ENCODE data around the gene PACS1.

Gene PACS1

DNA sequence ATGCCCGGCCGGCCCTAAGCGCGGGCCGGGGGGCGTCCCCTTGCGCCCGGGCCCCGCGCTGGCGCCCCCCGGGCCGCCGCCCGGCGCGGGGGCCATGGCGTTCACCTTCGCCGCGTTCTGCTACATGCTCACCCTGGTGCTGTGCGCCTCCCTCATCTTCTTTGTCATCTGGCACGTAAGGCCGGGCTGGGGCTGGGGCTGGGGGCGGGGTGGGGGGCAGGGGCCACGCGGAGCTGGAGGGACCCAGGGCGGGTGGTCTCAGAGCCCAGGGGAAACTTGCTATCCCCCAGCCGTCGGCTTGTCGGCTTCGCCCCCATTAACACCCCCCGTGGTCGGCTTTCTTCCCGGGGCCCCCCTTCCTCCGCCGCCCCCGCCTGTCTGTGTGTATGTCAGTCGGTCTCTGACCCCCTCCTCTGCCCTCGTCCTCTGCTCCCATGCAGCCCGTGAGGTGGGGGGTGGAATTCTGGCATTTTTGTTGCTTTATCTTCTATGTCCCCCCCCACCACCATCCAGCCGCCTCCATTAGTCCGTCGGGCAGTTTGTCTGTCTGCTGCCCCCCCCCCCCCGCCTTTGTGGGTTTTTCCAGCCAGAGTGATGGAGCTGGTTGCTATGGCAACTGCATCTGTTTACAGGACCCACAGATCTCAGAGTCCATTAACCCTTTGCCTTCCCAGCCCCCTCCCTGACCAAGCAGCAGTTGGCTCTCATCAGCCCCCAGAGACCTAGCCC is 208.5 kb downstream of the PACS1 start:
- no peak for DNase-seq

DNA sequence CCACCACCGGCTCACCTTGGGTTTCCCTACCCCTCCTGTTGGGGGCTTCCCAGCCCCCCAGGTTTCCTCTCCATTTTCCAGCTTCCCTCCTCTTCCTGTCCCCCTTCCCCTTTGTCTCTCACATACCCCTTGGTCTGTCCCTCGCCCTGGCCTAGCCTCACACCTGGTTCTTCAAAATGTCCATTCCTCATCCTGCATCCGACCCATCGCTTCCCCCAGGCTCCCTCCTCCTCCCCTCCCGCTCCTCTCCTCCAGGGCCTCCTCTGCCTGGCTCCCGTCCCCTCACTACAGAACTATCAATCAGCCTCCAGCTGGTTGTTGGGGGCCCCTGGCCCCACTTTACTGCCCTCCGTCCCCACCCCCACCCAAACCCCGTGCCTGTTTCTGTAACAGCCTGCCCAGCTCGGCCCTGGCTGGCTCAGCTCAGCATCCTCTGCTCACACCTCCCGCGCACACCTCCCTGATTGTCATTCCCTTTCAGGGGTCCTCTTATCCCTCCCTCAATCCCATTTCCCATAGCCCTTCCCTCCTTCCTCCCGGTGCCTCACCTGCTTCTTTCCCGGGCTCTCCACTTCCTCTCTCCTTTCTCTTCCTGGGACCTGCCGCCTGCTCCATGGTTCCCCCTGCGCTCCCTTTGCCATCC is 209.1 kb downstream of the PACS1 start:
- no peak for DNase-seq

DNA sequence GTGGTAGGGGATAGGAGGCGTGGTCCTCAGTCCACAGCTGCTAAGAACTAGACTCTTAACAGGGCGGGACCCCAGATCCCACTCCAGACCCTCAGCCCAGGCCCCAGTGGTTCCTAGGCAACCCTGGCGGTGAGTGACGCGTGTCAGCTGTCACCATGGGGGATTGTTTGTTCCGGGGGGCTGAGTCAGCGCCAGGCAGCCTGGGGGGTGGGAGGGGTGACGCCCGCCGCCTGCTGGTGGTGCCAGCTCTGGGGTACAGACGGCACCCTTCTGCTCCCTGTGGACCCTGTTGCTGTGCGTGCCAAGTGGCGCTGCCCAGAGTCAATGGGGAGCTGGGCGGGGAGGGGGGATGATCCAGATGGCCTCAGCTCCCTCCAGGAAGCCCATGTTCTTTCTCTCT is 210.4 kb downstream of the PACS1 start:
- no peak for DNase-seq

DNA sequence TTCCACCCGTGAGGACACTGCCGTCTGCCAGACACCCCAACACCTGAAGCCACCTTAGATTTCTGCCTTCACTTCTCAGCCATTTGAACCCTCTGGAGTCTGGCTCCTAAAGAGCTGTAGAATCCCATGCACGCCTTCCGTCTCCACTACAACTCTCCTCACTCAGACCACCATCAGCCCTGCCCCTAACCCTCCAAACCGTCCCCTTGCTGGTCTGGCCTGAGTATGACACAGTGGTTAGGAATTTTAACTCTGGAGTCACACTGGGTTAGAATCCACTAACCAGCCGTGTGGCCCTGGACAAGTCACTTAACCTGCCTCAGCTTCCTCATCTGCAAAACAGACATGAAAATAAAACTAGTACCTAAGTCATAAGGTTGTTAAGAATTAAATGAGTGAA is 210.9 kb downstream of the PACS1 start:
- no peak for DNase-seq

DNA sequence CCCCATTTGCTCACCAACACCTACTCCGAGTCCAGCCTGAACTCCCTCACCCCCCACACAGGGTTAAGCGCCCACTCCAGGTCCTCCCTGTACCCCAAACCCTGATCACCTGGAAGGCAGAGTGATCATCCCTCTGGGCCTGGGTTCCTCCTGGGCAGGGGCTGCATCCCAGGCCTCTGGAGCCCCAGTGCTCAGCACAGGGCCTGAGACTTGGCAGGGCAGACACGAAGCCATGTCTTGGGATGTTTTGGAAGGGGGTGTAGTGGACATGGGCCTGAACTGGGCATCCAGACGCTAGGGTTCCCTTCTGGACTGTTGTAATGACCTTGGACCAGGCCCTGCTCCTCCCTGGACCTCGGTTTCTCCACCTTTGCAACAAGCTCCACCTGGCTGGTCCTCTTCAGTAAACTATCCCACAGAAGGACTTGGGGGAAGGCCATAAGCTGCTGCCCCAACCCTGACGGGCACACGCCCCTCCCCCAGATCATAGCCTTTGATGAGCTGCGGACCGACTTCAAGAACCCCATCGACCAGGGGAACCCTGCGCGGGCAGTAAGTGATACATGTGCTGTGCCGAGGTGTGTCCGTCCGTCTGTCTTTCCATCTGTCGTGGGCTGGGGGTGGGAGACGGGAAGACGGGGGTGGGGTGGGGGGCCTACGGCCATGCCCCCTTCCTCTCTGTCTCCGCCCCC is 211.8 kb downstream of the PACS1 start:
- DNase-seq, result no peak

DNA sequence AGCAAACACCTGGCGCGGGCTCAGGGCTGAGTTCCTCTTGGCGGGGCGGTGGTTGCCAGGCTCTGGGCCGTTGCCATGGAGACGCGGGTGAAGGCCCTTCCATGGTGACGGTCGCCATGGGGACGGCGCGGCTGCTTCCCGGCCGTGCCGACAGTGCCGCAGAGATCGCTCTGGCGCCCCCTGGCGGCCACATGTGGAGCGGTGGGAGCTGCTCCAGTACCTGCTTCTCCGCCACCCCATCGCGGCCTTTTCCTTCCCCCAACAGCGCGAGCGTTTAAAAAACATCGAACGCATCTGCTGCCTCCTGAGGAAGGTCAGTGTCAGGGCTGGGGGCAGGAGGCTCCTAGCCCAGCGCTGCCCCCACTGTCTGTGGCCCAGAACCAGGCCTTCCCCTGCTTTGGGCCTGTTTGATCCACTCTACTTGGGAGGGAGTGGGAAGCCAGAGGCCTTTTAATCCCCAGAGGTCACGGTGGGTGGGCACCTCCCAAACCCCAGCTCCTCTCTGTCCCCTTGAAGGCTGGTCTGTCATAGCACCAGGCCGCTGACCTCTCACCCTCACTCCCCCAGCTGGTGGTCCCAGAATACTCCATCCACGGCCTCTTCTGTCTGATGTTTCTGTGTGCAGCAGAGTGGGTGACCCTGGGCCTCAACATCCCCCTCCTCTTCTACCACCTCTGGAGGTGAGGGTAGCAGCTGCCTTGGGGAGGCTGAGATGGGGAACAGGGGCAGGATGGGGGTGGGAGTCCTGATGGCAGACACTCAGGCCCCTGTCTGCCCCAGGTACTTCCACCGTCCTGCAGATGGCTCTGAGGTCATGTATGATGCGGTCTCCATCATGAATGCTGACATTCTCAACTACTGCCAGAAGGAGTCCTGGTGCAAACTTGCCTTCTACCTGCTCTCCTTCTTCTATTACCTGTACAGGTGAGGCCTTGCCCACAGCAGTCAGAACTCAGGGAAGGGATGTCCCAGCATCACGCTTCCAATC is 212.7 kb downstream of the PACS1 start:
- DNase-seq, result peak; percentile 97 to 98

DNA sequence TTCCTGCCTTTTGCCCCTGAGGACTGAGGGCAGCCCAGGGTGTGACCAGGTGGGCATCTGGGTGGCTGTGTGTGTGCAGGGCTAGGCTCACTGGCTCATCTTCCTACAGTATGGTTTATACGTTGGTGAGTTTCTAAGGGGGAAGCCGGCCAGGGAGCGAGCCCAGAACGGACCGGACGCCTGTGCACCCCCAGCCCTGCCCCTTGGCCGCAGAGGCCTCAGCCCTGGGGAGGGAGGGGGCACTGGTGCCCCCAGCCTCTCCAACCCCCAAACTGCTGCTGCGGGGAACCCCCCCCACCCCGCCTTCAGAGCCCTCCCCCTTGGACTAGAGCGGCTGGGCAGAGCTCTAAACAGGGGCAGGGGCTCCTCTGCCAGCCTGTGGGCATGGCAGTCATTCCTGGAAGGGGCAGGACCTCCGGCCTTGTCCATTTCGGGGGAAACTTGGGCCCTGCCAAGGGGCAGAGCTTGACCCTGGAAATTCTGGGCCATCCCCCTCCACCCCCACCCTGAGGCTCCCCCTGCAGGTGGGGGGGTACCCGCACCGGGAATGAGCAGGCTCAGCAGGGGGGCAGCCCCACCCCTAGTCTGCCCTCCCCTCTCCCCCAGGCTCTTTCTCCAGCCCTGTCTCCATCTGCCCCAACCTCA is 213.5 kb downstream of the PACS1 start:
- DNase-seq, result no peak

DNA sequence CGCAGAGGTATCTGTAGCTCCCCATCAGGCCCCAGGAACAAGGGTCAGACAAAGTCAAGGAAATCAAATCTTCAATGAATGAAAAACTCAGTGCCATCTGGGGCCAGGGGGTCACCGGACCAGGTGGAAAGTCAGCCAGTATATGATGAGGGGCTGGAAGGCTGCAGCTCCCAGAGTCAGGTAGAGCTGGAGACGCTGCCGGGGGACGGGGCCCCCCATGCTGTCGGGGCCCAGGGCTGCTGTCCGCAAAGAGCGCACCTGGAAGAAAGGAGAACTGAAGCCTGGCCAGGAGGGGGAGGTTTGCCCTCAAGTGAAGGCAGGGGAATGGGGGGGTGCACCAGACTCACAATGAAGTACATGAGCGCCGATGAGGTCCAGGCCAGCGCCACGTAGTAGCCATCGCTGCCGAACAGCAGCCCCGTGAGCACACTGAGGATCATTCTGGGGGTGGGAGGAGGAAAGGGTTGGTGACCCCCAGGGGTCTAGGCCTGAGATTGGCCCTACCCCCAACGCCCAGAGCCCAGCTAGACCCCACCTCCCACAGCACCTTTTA is 214.5 kb downstream of the PACS1 start:
- DNase-seq, result no peak

DNA sequence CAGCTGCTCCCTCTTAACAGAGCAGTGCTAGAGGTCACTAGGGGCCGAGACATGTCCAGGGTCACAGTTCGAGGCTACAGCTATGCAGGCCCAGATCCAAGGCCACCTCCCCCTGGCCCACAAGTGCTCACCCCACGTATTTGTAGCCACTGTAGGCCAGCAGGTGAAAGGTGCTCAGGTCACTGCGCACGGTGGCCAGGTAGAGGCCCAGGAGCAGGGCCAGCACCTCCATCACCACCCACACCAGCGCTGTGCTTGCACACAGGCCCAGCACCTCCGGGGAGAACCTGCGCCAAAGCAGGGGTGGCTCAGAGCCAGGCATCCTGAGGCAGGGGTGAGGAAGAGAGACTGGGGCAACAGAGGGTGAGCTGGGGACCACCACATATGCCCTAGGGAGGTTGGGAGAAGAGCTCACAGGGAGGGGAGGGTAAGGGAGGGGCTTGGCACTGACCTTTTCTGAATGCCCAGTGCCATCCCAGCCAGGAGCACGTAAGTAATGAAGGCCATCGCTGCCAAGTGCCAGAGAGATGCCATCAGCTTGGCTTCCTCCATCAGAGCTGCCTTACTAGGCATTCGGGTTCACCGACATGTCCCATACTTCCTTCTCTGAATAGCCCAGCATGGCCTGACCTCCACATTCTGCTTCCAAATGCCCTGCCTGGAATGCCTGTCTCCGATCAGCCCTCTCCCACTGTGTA is 215.3 kb downstream of the PACS1 start:
- no peak for DNase-seq

DNA sequence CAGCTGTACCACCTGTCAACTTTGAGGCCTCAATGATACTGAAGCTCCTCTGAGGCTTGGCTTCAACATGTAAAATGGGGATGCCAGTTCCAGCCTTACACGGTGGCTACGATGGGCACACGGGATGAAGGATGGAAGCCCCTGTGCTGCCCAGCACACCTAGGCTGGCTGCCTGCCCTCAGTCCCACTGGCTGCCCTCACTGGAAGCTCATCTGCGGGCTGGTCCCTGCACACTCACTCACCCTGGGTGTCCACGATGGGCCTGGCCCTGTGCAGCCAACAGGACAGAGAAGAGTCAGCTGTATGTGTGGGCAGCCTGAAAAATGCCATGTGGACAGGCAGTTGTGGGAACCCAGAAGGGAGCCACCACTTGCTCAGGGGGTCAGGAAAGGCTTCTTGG is 216.6 kb downstream of the PACS1 start:
- DNase-seq, result no peak

DNA sequence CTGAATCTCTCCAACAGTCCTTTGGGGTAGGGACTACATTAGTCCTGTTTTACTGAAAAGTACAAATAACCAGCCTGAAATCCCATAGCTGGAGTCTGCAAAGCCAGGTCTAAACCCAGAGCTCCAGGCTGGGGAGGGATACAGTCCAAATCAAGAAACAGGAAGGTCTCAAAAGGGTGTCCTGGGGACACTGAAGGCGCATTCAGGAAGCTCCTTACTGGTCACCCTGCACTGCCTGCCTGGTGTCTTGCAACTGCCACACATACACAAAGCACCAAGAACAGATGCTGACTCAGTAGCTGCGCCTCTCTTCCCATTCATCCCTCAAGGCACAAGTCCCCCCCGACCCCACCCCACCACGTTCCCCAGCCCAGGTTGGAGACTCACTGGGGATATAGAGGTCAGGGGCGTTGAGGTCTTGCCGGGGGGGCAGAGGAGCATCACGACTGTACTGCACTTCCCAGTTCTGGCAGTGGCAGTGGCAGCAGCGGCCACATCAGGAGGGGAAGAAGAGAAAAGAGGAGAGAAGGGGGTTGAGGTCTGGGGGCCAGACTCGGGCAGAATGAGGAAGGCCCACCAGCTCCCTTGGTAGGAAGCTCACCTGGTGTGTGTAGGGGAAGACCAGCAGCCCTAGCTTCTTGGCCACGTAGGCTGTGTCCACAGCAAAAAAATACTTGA is 217.3 kb downstream of the PACS1 start:
- DNase-seq, result no peak

DNA sequence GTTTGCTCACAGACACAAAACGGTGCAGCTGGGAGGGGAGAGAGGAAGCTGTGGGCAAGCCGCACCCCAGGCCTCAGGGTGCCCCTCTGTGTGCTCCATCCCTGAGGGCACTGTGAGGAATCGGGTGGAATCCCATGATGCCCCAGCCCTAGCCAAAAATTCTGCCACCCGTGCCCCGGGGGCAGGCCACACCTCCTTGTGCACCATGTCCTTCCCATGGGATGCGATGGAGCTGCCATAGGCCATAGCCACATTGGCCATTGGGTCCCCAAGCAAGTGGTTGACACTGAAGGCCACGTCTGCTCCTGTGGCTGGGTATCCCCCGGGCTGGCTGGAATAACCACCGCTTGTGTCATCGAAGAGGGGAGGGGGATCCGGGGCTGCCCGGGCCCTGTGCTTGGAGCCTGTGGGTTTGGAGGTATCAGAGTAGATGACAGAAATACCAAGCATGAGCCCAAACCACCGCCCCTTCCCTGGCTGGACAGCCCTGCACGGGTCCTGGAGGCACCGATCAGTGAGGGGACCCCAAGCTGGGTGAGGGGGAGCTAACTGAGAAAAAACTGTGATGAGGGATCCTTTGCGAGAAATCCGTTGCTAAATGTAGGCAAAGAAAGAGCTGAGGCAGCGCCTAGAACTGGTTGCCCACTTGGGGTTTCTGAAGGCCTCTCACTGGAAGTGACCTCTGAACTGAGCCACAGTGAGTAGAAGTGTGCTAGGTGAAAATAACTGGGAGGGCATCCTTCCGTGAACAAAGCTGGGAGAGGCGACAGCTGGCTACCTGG is 218.0 kb downstream of the PACS1 start:
- no peak for DNase-seq

DNA sequence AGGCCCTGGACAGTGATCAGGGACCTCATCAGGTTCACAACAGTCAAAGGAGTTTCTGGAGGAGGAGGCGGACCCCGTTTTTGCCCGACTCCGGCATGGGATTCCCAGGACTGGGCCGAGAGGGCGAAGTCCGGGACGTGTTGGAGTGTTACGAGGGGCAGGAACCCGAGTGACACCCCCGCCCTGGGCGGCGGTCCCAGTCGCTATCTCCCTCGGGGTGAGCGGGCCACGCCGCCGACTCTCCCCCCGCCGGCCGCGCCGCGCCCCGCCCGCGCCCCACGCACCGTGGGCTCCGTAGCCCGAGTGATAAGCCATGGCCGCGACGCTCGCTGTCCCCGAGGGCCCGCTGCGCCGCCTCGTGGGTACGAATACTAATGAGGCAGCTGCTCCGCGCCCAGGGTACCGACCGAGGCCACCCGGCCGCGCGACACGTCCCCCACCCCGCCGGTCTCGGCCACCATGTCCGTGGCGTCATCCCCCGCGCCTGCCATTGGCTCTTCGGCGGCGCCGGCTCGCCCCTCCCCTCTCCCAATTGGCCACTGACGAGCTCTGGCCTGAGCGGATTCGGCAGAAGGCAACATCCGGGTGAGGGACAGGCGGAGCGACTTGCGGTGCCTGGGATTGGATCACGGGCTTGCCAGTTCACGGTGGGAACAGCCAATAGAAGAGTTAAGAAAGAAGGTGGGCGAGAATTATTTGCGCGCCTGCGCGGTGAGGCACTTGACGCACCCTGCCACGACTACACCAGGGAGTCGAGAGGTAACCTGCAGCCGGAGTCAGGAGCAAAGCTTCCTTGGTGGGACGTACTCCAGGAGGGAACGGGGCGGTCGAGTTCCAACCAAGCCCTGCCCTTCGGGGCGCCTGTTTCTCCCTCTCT is 218.8 kb downstream of the PACS1 start, which contains the start of gene YIF1A:
YIF1A (minus strand) TSS at position 473 of the 877 bp plus-strand sequence; CDS start at position 315, 158 bp downstream.
- DNase-seq, result peak; percentile 97 to 98

DNA sequence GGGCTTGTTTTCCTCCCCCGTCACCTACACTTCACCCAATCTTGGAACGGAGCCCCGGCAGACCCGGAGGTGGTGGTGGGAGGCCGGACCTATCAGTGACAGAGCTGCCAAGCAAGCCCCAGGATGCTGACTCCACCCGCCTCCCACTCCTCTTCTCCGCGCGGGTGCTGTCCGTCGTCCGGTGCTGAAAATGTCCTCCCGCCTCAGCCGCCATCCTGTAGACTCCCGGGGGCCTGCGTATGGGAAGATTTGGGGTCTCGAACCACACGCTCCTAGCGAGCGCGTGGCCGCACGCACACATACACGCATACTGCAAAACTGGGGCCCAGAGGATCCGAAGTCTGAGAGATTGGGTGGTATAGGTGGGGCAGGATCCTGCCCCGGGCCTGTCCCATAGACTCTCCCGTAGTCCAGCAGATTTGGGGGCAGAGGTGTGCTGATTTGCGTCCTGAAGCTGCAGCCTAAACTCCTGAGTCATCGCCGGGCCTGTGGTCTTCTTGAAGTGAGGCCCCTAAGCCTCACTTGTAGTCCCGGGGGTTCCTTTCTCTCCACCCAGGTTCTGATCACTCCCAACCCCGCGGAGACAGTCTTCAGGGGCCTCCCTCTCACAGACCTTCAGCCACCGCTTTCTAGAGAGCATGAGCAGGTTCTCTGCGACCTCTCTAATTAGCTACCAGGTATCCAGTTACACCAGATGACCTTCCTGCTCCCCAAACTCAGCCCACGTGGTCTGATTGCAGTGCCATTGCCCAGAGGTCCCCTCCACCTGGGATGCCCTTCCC is 219.7 kb downstream of the PACS1 start:
- peak; percentile 72 to 76 for DNase-seq

DNA sequence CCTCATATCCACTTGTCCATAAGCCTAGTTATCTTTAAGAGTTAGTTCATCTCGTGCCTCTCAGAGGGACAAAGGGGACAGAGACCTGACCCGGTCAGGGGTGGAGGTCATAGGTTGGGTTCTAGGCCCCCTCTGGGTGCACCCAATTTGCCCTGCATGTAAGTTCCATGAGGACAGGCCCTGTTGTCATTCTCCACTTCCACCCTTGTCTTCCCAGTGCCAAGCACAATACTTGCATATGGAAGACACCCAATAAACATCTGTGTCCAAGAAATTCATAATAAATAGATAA is 220.2 kb downstream of the PACS1 start:
- DNase-seq, result no peak

DNA sequence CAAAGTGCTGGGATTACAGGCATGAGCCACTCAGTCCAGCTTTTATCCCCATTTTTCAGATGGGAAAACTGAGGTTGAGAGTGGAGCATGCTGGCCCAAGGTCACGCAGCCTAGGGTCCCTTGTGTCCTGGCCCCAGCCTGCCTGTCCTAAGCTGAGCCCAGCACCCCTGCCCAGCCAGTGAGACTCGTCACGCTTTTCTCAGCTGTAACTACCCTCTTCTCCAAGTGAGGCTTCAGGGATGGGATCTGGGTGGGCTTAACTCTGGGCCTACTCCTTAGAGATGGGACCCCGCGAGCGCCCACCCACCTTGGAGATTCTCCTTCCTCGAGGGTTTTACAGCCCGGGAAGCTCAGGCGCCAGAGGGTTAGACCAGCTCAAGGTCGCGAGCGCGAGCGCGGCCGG is 221.2 kb downstream of the PACS1 start:
- no peak for DNase-seq

DNA sequence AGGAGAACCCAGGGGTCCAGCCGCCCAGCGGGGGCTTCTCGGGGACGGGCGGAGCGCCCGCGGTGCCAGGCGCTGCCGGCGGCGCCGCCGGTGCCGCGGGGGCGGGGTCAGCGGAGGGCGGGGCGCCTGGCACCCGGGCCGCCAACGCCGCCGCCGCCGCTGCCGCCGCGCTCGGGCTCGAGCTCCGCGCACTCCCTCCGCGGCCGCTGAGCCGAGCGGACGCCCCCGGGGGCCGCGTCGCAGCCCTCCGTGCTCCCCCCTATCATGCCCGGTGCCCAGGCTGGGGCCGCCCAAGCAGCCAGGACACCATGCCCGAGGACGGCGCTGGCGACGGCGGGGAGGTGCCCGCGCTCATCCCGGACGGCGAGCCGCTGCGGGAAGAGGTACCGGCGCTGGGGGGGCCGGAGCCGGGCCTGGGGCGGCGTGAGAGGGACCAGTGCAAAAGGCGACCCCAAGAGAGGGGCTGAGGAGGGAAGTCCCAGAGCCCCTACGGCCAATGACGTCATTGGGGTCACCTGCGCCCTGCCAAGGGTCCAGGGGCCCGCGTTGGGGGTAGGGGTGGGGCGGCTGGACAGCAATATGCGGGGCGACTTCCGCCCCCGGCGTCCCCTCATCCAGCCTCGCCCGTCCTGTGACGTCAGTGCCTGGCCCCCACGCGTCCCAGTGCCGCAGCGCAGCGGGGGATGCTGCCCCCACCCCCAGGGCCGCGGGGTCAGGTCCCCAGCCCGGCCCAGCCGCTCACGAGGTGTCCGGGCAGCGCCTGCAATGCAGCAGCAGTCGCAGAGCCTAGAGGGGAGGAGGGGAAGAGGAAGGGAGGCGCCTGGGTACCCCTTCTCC is 221.9 kb downstream of the PACS1 start, which contains the start of gene TMEM151A:
TMEM151A (plus strand) TSS at position 189 of the 837 bp plus-strand sequence; CDS start at position 309, 120 bp downstream.
- peak in 1 of 2 experiments; percentile 13 for DNase-seq
